ENCODE data around the gene GNAZ. TPM values are rescaled to one million over a fixed set of nuclear protein-coding genes. Genes with fewer than 3 reads are reported as not detected.

Gene GNAZ
- total RNA-seq, 2 experiments from 2014 or later: 0.28 to 0.53 TPM

GRCh38 chr22:23053051-23053707 lies 17.1 kb upstream of the GNAZ start:
- H3K27ac Mint-ChIP-seq: no peak overlapping the region
- ChIA-PET CTCF (no interaction called here), POLR2A (no interaction called here)
- no peak for DNase-seq
- H3K27me3 Mint-ChIP-seq: peaks cover 61% of the 10 kb centered on the region
- no peaks in the 10 kb centered on the region for H3K9me3 Mint-ChIP-seq
- no peak overlapping the region for H3K4me3 Mint-ChIP-seq
- H3K4me1 Mint-ChIP-seq: no peaks in the 10 kb centered on the region
- no peaks in the 10 kb centered on the region for H3K36me3 Mint-ChIP-seq (ENCODE audit: low read depth)

GRCh38 chr22:23053912-23054530 lies 16.3 kb upstream of the GNAZ start:
- H3K27ac Mint-ChIP-seq: no peak overlapping the region
- ChIA-PET POLR2A (no interaction called here), CTCF (no interaction called here)
- H3K4me3 Mint-ChIP-seq: no peak overlapping the region
- H3K27me3 Mint-ChIP-seq: peaks cover 54% of the 10 kb centered on the region
- DNase-seq: no peak
- no peaks in the 10 kb centered on the region for H3K9me3 Mint-ChIP-seq
- no peaks in the 10 kb centered on the region for H3K4me1 Mint-ChIP-seq
- H3K36me3 Mint-ChIP-seq (ENCODE audit: low read depth): no peaks in the 10 kb centered on the region

GRCh38 chr22:23054531-23055257 lies 15.6 kb upstream of the GNAZ start:
- Mint-ChIP-seq H3K4me3 (no peak overlapping the region), H3K9me3 (no peaks in the 10 kb centered on the region), H3K36me3 (ENCODE audit: low read depth) (no peaks in the 10 kb centered on the region), H3K4me1 (no peaks in the 10 kb centered on the region), H3K27ac (no peak overlapping the region), H3K27me3 (peaks cover 47% of the 10 kb centered on the region)
- DNase-seq: no peak
- CTCF ChIA-PET: no interaction called here
- POLR2A ChIA-PET: no interaction called here

GRCh38 chr22:23055449-23056179 lies 14.7 kb upstream of the GNAZ start:
- peaks cover 38% of the 10 kb centered on the region for H3K27me3 Mint-ChIP-seq
- H3K4me3 Mint-ChIP-seq: no peak overlapping the region
- H3K36me3 Mint-ChIP-seq (ENCODE audit: low read depth): no peaks in the 10 kb centered on the region
- no peaks in the 10 kb centered on the region for H3K4me1 Mint-ChIP-seq
- no peak overlapping the region for H3K27ac Mint-ChIP-seq
- no peak for DNase-seq
- ChIA-PET CTCF (no interaction called here), POLR2A (no interaction called here)
- no peaks in the 10 kb centered on the region for H3K9me3 Mint-ChIP-seq

- no peaks in the 10 kb centered on the region for H3K9me3 Mint-ChIP-seq
- ChIA-PET CTCF (no interaction called here), POLR2A (interaction anchor here (0.5 kb wide), 1 partner anchor 12 kb away, joined by 3 read pairs; no protein-coding TSS in a partner anchor)
- H3K36me3 Mint-ChIP-seq (ENCODE audit: low read depth): no peaks in the 10 kb centered on the region
- no peak for DNase-seq
- no peak overlapping the region for H3K4me3 Mint-ChIP-seq
- no peak overlapping the region for H3K27ac Mint-ChIP-seq
- H3K27me3 Mint-ChIP-seq: peaks cover 20% of the 10 kb centered on the region
- no peaks in the 10 kb centered on the region for H3K4me1 Mint-ChIP-seq
Measured at GRCh38 chr22:23057331-23057730, 13.0 kb upstream of the GNAZ start.

- Mint-ChIP-seq H3K36me3 (ENCODE audit: low read depth) (no peaks in the 10 kb centered on the region), H3K27me3 (peaks cover 18% of the 10 kb centered on the region), H3K4me1 (no peaks in the 10 kb centered on the region), H3K9me3 (no peaks in the 10 kb centered on the region), H3K4me3 (no peak overlapping the region), H3K27ac (no peak overlapping the region)
- ChIA-PET POLR2A (no interaction called here), CTCF (no interaction called here)
- no peak for DNase-seq
Measured at GRCh38 chr22:23058063-23058462, 12.3 kb upstream of the GNAZ start.

GRCh38 chr22:23058481-23059283 lies 11.6 kb upstream of the GNAZ start:
- Mint-ChIP-seq H3K36me3 (ENCODE audit: low read depth) (no peaks in the 10 kb centered on the region), H3K9me3 (no peaks in the 10 kb centered on the region), H3K27me3 (peaks cover 14% of the 10 kb centered on the region), H3K4me3 (no peak overlapping the region), H3K27ac (no peak overlapping the region), H3K4me1 (no peaks in the 10 kb centered on the region)
- no peak for DNase-seq
- ChIA-PET CTCF (interaction anchor here (0.6 kb wide), 1 partner anchor 65 kb away, joined by 3 read pairs; no protein-coding TSS in a partner anchor), POLR2A (no interaction called here)

GRCh38 chr22:23059284-23059948 lies 10.9 kb upstream of the GNAZ start:
- no peak for DNase-seq
- CTCF ChIA-PET: no interaction called here
- peaks cover 12% of the 10 kb centered on the region for H3K27me3 Mint-ChIP-seq
- no peaks in the 10 kb centered on the region for H3K36me3 Mint-ChIP-seq (ENCODE audit: low read depth)
- H3K4me3 Mint-ChIP-seq: no peak overlapping the region
- no peaks in the 10 kb centered on the region for H3K4me1 Mint-ChIP-seq
- POLR2A ChIA-PET: no interaction called here
- H3K9me3 Mint-ChIP-seq: no peaks in the 10 kb centered on the region
- no peak overlapping the region for H3K27ac Mint-ChIP-seq

GRCh38 chr22:23060612-23061400 lies 9.5 kb upstream of the GNAZ start:
- DNase-seq: peak; percentile 12
- Mint-ChIP-seq H3K9me3 (no peaks in the 10 kb centered on the region), H3K36me3 (ENCODE audit: low read depth) (no peaks in the 10 kb centered on the region), H3K27ac (no peak overlapping the region), H3K27me3 (peaks cover 8% of the 10 kb centered on the region), H3K4me3 (no peak overlapping the region), H3K4me1 (no peaks in the 10 kb centered on the region)
- ChIA-PET POLR2A (no interaction called here), CTCF (no interaction called here)

GRCh38 chr22:23061471-23062280 lies 8.6 kb upstream of the GNAZ start:
- POLR2A ChIA-PET: no interaction called here
- Mint-ChIP-seq H3K4me3 (no peak overlapping the region), H3K27me3 (peaks cover 6% of the 10 kb centered on the region), H3K4me1 (no peaks in the 10 kb centered on the region), H3K36me3 (ENCODE audit: low read depth) (no peaks in the 10 kb centered on the region), H3K9me3 (no peaks in the 10 kb centered on the region), H3K27ac (no peak overlapping the region)
- peak; percentile 14 for DNase-seq
- CTCF ChIA-PET: no interaction called here
